CD14-positive monocyte (primary cell): ENCODE results near the gene MEX3D. TPM values are rescaled to one million over a fixed set of nuclear protein-coding genes. Genes with fewer than 3 reads are reported as not detected.

Experiments used
- DNase-seq, 3 donors: peaks; one replicate each; pipeline ENCODE4 v3.0.0-alpha.2; 2011 to 2022
- H2AFZ ChIP-seq: 2 replicates; pipeline ENCODE4 v1.6.0; 2012; ENCODE audit warnings: mild to moderate bottlenecking, low read depth, low read length, inconsistent platforms; ENCODE audit not compliant: insufficient read depth, poor library complexity, severe bottlenecking
- H3K27ac ChIP-seq, 2 donors: 1 replicate in 1 of 2; 2 replicates in 1 of 2; pipeline ENCODE4 v1.5.1; 2012 to 2013; ENCODE audit warnings: low read length in 2 of 2, control low read depth in 1 of 2, inconsistent platforms in 1 of 2, low read depth in 1 of 2, mild to moderate bottlenecking in 1 of 2
- H3K27me3 ChIP-seq, 2 donors: one replicate each; pipeline versions ENCODE4 v1.6.0 to v1.6.1; 2011 to 2013; ENCODE audit warnings: low read length in 2 of 2; ENCODE audit not compliant: control insufficient read depth in 2 of 2, insufficient read depth in 2 of 2
- H3K36me3 ChIP-seq, 2 donors: replicated peaks in 1 of 2; 1 replicate in 1 of 2; 2 replicates in 1 of 2; pipeline versions ENCODE4 v1.5.1 to v1.6.1; 2012 to 2013; ENCODE audit warnings: low read length in 2 of 2, control low read depth in 1 of 2, inconsistent platforms in 1 of 2, mild to moderate bottlenecking in 1 of 2; ENCODE audit not compliant: insufficient read depth in 2 of 2, control insufficient read depth in 1 of 2
- H3K4me1 ChIP-seq, 2 donors: 1 replicate in 1 of 2; 2 replicates in 1 of 2; pipeline versions ENCODE4 v1.5.1 to v1.6.1; 2012 to 2013; ENCODE audit warnings: low read length in 2 of 2, control low read depth in 1 of 2, inconsistent platforms in 1 of 2, mild to moderate bottlenecking in 1 of 2, moderate library complexity in 1 of 2; ENCODE audit not compliant: insufficient read depth in 2 of 2, control insufficient read depth in 1 of 2
- H3K4me2 ChIP-seq: replicated peaks from 2 replicates; pipeline ENCODE3; 2012; ENCODE audit warnings: low read length, moderate library complexity, mild to moderate bottlenecking; ENCODE audit not compliant: poor library complexity, severe bottlenecking; ENCODE audit errors: extremely low read depth
- H3K4me3 ChIP-seq, 3 experiments: fragments of 200-600 bp in 1 of 3; sonication (generic) in 1 of 3; replicated peaks in 1 of 3; 1 replicate in 2 of 3; 2 replicates in 1 of 3; pipeline ENCODE4 v1.5.1; 2011 to 2013; ENCODE audit warnings: low read length in 3 of 3, mild to moderate bottlenecking in 3 of 3, control low read depth in 2 of 3, low read depth in 2 of 3, inconsistent platforms in 1 of 3, moderate library complexity in 1 of 3
- H3K79me2 ChIP-seq: 2 replicates; pipeline ENCODE4 v1.6.0; 2012; ENCODE audit warnings: mild to moderate bottlenecking, control low read depth, inconsistent platforms, low read length, moderate library complexity; ENCODE audit not compliant: insufficient read depth
- H3K9ac ChIP-seq: 2 replicates; pipeline ENCODE4 v1.6.0; 2017; ENCODE audit warnings: low read length, mild to moderate bottlenecking; ENCODE audit not compliant: insufficient read depth, poor library complexity, severe bottlenecking
- H3K9me3 ChIP-seq, 2 donors: replicated peaks in 1 of 2; 1 replicate in 1 of 2; 2 replicates in 1 of 2; pipeline versions ENCODE4 v1.5.1 to v1.6.1; 2012 to 2013; ENCODE audit warnings: low read length in 2 of 2, control low read depth in 1 of 2; ENCODE audit not compliant: control insufficient read depth in 1 of 2, insufficient read depth in 1 of 2
- H4K20me1 ChIP-seq: 2 replicates; pipeline ENCODE4 v1.6.0; 2012; ENCODE audit warnings: mild to moderate bottlenecking, low read length, control low read depth, moderate library complexity; ENCODE audit not compliant: insufficient read depth
- H3K27ac Mint-ChIP-seq, 7 donors: one replicate each; pipeline ENCODE4 v1.8.0; 2020; ENCODE audit warnings: mild to moderate bottlenecking in 7 of 7, mixed read lengths in 7 of 7, moderate library complexity in 6 of 7, inconsistent platforms in 2 of 7
- H3K27me3 Mint-ChIP-seq, 3 donors: one replicate each; pipeline ENCODE4 v1.8.0; 2021 to 2022; ENCODE audit warnings: low read depth in 3 of 3, mild to moderate bottlenecking in 3 of 3, mixed read lengths in 3 of 3, moderate library complexity in 3 of 3, inconsistent platforms in 1 of 3
- H3K36me3 Mint-ChIP-seq, 2 donors: one replicate each; pipeline ENCODE4 v1.8.0; 2020; ENCODE audit warnings: mixed read lengths in 2 of 2, inconsistent platforms in 1 of 2, mild to moderate bottlenecking in 1 of 2
- H3K4me1 Mint-ChIP-seq: one replicate; pipeline ENCODE4 v1.8.0; 2020; ENCODE audit warnings: mild to moderate bottlenecking, mixed read lengths
- H3K4me3 Mint-ChIP-seq, 2 donors: one replicate each; pipeline ENCODE4 v1.8.0; 2020; ENCODE audit warnings: mild to moderate bottlenecking in 2 of 2, mixed read lengths in 2 of 2, moderate library complexity in 1 of 2
- H3K9me3 Mint-ChIP-seq, 7 donors: one replicate each; pipeline ENCODE4 v1.8.0; 2020 to 2022; ENCODE audit warnings: mixed read lengths in 7 of 7, mild to moderate bottlenecking in 6 of 7, moderate library complexity in 6 of 7, inconsistent platforms in 2 of 7
- CTCF ChIP-seq: fragments of 200-600 bp; IDR thresholded peaks from one replicate; pipeline ENCODE4 v1.8.0; 2022; ENCODE audit warnings: antibody characterized with exemption, mild to moderate bottlenecking
- WGBS: methylation state at CpG from one replicate; pipeline ENCODE4 v1.1.5; 2013; ENCODE audit warnings: missing lambda C conversion rate; ENCODE audit not compliant: insufficient coverage; 5-methylcytosine and 5-hydroxymethylcytosine counted together
- intact Hi-C, 2 donors: fragments of 100-400 bp; cut with micrococcal nuclease; formaldehyde crosslinking; loops; one replicate each; pipeline versions ENCODE4 v1.15.0 to v1.15.1; 2023
- polyA plus RNA-seq, 3 donors: library from polyadenylated mRNA; depleted of rRNA in 1 of 3; unstranded in 2 of 3; stranded (reverse) in 1 of 3; fragments of 300-500 nt in 2 of 3; fragments of >200 nt in 1 of 3; fragmentation: Illumina TruSeq in 2 of 3; gene quantifications; 1 replicate in 2 of 3; 2 replicates in 1 of 3; pipeline ENCODE4 v1.2.3, GENCODE V29; 2012 to 2021

Gene MEX3D
- polyA plus RNA-seq, 3 donors, result 0.08 to 1.0 (median 0.10) TPM

GRCh38 chr19:1523412-1524286 is 44.5 kb downstream of the MEX3D start, which contains the start of gene PLK5:
TSS of gene PLK5 (plus strand) at chr19:1524077. CDS start at chr19:1526997, 2,920 bp downstream.
- WGBS, result 7% methylated on average over 89 of the region's 92 CpGs
- H3K4me1 Mint-ChIP-seq, result peaks cover 3% of the 10 kb centered on the region
- peaks cover 0 to 3% of the 10 kb centered on the region in 2 donors for H3K36me3 Mint-ChIP-seq
- peak within 1 kb of the TSS in 1 of 2 donors; percentile 84 for H3K4me3 Mint-ChIP-seq
- H3K27ac Mint-ChIP-seq, result no peak within 1 kb of the TSS
- Histone ChIP-seq H3K36me3 (no peaks in the 10 kb centered on the region), H4K20me1 (no peaks in the 10 kb centered on the region), H3K4me2 (no peak within 1 kb of the TSS), H2AFZ (no peak within 1 kb of the TSS), H3K9me3 (no peaks in the 10 kb centered on the region), H3K27ac (no peak within 1 kb of the TSS), H3K9ac (no peak within 1 kb of the TSS), H3K79me2 (no peaks in the 10 kb centered on the region), H3K4me3 (no peak within 1 kb of the TSS), H3K4me1 (no peaks in the 10 kb centered on the region), H3K27me3 (peaks cover 5 to 30% of the 10 kb centered on the region in 2 donors)
- intact Hi-C loops, result no loop called here
- H3K27me3 Mint-ChIP-seq, result peaks cover 25 to 48% (median 34%) of the 10 kb centered on the region in 3 donors
- DNase-seq, result no peak
- no peak for TF ChIP-seq CTCF
- H3K9me3 Mint-ChIP-seq, result peaks cover 0 to 7% (median 5%) of the 10 kb centered on the region in 7 donors

GRCh38 chr19:1522838-1523237 is 45.3 kb downstream of the MEX3D start:
- H3K79me2 ChIP-seq, result no peaks in the 10 kb centered on the region
- peaks cover 5 to 30% of the 10 kb centered on the region in 2 donors for H3K27me3 ChIP-seq
- no peak overlapping the region for H3K27ac ChIP-seq
- no peaks in the 10 kb centered on the region for H3K36me3 ChIP-seq
- H3K4me1 Mint-ChIP-seq, result peaks cover 3% of the 10 kb centered on the region
- no peak for TF ChIP-seq CTCF
- peaks cover 0 to 7% (median 5%) of the 10 kb centered on the region in 7 donors for H3K9me3 Mint-ChIP-seq
- H3K4me1 ChIP-seq, result no peaks in the 10 kb centered on the region
- no peak overlapping the region for H3K4me3 ChIP-seq
- peaks cover 25 to 51% (median 40%) of the 10 kb centered on the region in 3 donors for H3K27me3 Mint-ChIP-seq
- H3K4me2 ChIP-seq, result no peak overlapping the region
- H3K27ac Mint-ChIP-seq, result no peak overlapping the region
- H2AFZ ChIP-seq, result no peak overlapping the region
- DNase-seq, result no peak
- 75% methylated on average over 16 of the region's 18 CpGs for WGBS
- no peaks in the 10 kb centered on the region for H3K9me3 ChIP-seq
- H3K36me3 Mint-ChIP-seq, result peaks cover 0 to 3% of the 10 kb centered on the region in 2 donors
- peak overlapping the region in 1 of 2 donors; percentile 84 for H3K4me3 Mint-ChIP-seq
- intact Hi-C loops, result no loop called here
- no peak overlapping the region for H3K9ac ChIP-seq
- no peaks in the 10 kb centered on the region for H4K20me1 ChIP-seq
